Fibroblast of skin of right biceps (primary cell): ENCODE results near the gene ZCCHC24.

Source experiments
- DNase-seq: peaks from one replicate; pipeline ENCODE4 v3.0.0-alpha.2; 2013

Gene ZCCHC24

DNA sequence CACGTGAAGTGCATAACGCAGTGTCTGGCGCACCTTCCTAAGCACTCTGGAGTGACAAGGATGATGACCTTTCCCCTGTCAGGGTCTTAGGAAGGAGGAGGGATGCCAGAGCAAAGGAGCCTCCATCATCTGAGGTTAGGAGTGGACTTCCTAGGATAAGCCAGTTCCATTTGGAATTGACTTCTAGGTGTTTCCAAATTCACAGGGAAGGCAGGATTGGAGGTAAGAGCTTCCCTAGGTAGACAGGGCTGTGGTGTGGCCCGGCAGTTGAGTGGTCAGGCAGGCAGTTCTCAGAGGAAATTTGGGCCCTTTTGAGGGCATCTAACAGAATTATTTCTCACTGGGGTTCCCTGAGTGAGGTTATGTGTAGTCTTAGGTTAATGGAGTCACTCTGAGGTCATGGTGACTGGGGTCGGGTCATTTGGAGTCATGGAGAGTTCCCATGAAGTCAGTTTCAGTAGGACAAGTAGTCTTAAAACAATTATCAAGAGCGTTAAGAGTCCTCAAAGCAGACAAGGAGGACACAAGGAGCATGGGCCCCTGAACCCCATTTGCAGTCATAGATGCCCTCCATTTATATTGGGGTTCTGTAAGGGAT is 89.9 kb downstream of the ZCCHC24 start:
- DNase-seq, result no peak

DNA sequence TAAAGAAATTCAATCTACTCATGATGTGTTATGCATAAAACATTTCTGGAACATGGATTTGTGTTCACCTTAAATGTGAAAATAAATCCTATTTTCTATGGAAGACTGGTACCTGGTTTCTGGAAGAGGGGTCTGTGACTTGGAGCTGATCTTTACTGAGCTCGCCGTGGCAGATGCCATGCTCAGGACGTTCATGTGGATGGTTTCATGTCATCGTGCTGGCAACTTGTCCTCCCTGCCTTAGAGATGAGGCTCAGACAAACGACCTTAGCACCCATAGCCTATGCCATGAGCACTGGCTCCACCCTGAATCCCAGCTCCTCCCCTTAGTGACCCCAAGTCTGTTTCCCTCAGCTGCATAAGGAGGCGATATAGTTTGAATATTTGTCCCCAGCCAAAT is 90.8 kb downstream of the ZCCHC24 start:
- DNase-seq, result no peak

- no peak for DNase-seq
Observed at GRCh38 chr10:79354141-79354540, 91.3 kb downstream of the ZCCHC24 start.

GRCh38 chr10:79353726-79354125 is 91.7 kb downstream of the ZCCHC24 start:
- DNase-seq, result no peak

- DNase-seq, result no peak
Observed at GRCh38 chr10:79353000-79353406, 92.4 kb downstream of the ZCCHC24 start.

GRCh38 chr10:79352035-79352877 is 93.2 kb downstream of the ZCCHC24 start:
- DNase-seq, result no peak

- no peak for DNase-seq
Observed at GRCh38 chr10:79351332-79351731, 94.1 kb downstream of the ZCCHC24 start.

GRCh38 chr10:79350407-79351154 is 94.8 kb downstream of the ZCCHC24 start:
- no peak for DNase-seq

GRCh38 chr10:79349766-79350406 is 95.5 kb downstream of the ZCCHC24 start:
- no peak for DNase-seq

GRCh38 chr10:79349072-79349491 is 96.3 kb downstream of the ZCCHC24 start:
- DNase-seq, result no peak

DNA sequence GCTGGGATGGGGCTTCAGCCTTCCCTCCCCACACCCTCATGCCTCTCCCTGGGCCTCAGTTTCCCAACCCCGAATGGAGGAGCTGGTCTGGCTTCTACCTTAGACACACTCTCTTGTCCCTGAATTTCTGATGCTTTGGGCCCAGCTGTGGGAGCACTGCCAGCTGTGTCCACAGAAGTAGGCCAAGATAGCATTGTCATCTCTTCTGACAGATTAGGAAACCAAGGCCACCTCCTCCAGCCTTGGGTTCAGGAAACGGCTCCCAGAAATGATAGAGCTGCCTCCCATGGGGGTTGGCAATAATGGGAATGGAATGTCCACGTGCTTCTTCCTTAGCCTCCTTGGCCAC is 96.8 kb downstream of the ZCCHC24 start:
- peak; percentile 31 for DNase-seq

GRCh38 chr10:79347894-79348639 is 97.4 kb downstream of the ZCCHC24 start:
- DNase-seq, result peak; percentile 75

- peak; percentile 91 for DNase-seq
Observed at GRCh38 chr10:79347226-79347893, 98.1 kb downstream of the ZCCHC24 start, which contains the start of gene PPIF. TSS of gene PPIF (plus strand) at chr10:79347469. CDS start at chr10:79347549, 80 bp downstream.

DNA sequence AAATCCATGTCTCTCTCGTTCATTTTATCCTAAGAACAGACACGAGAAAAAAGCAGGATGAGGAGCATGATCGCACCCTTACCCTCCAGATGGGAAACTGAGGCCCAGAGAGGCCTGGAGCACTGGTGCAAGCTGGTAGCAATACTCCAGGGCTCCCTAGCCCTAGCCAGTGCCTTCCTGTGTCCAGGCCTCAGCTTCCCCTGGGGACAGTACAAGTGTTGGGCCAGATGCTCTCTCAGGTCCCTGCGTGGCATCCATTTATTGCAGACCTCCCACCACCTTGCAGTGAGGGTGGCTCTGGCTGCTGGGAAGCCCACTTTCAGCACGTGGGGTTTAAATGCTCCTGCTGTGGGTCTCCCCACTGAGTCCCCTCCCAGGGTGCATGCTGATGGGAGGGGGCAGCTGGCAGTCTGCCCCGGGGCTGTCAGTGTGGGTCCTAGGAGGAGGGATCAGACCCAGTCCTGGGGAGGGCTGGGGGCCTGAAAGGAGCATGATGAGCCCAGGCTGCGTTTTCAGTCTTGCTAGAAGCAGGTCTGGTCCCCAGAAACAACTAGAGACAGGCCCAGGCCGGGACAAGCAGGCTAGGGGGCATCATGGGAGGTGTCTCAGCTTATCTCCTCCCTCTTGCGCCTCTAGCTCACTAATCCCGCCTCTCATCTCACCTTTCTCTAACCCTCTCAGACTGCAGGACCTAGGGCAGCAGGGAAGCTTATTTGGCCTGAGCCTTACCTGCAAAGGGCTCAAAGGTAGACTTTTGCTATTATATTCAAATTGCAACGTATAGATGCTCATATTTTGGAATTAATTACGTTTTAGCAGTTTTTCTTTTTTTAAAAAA is 98.8 kb downstream of the ZCCHC24 start:
- DNase-seq, result no peak

DNA sequence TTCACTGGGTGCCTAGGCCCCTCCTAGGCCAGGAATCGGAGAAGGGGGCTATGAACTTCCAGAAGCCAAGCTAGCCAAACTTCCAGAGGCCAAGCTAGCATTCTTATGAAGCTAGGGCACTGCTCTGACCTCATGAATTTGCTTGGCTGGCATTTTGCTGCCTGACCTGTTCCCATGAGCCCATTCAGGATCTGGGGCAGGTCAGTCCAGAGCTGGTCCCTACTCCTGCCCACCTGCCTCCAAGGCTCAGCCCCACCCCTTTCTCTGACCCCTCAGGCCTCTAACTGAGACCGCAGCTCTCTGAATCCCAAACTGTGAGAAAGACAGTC is 99.4 kb downstream of the ZCCHC24 start:
- no peak for DNase-seq

- DNase-seq, result no peak
Observed at GRCh38 chr10:79345241-79346011, 100.0 kb downstream of the ZCCHC24 start.

DNA sequence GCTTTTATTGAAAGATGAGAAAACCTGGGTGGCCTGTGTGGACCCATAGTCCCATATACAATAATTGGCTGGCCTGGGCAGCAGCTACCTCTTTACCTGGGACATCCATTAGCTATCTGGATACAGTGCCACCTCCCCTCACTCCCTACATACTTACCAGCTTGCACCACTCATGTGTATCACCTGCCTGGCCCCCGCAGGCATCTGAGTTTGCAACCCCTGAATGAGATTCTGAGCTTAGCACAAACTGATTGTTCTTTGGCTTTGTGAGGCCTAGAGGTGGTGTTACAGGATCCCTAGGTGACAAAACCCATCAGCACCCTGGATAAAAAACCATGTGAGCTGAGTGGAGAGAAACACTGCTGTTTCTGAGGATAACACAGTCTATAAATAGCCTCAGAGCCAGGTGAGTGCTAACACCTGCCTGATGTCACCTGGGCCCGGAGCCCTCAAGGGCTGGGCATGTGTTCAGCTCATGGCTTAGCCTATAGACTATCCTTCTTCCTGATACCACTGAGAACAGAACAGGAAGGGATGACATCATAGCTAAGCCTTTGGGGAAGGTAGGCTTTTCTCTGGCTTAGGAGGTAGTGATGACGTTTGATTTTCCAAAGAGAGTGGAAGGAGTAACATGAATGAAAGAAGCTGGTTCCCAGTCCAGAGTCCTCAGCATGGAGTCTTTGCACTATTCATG is 100.8 kb downstream of the ZCCHC24 start:
- no peak for DNase-seq

- DNase-seq, result no peak
Observed at GRCh38 chr10:79342811-79343561, 102.4 kb downstream of the ZCCHC24 start.

GRCh38 chr10:79342295-79342761 is 103.1 kb downstream of the ZCCHC24 start:
- no peak for DNase-seq
